Natural killer cell (primary cell): ENCODE measurements around the gene UQCRC2. TPM values are rescaled to one million over a fixed set of nuclear protein-coding genes. Genes with fewer than 3 reads are reported as not detected.

ENCODE experiments used
- ATAC-seq, 3 donors: fragments of 150-1000 bp in 2 of 3; fragments of 200-7000 bp in 1 of 3; cut with Tn5 transposase; 1 replicate in 1 of 3; 2 replicates in 2 of 3; pipeline ENCODE4 v1.10.0; 2021; ENCODE audit warnings: mild to moderate bottlenecking in 2 of 3, moderate library complexity in 2 of 3
- DNase-seq, 2 donors: peaks; one replicate each; pipeline versions ENCODE4 v3.0.0 to v3.0.0-alpha.2; 2013 to 2021; ENCODE audit warnings: mixed read lengths in 1 of 2
- H3K27ac ChIP-seq: one replicate; pipeline ENCODE4 v1.5.1; 2013; ENCODE audit warnings: mild to moderate bottlenecking, low read length
- H3K27me3 ChIP-seq: one replicate; pipeline ENCODE4 v1.6.1; 2013; ENCODE audit warnings: low read length; ENCODE audit not compliant: control insufficient read depth, insufficient read depth
- H3K36me3 ChIP-seq: one replicate; pipeline ENCODE4 v1.6.1; 2013; ENCODE audit warnings: low read length; ENCODE audit not compliant: control insufficient read depth, insufficient read depth
- H3K4me1 ChIP-seq: one replicate; pipeline ENCODE4 v1.6.1; 2013; ENCODE audit warnings: low read length; ENCODE audit not compliant: control insufficient read depth, insufficient read depth
- H3K4me3 ChIP-seq: one replicate; pipeline ENCODE4 v1.5.1; 2013; ENCODE audit warnings: low read length
- H3K9me3 ChIP-seq: one replicate; pipeline ENCODE4 v1.6.1; 2013; ENCODE audit warnings: low read length; ENCODE audit not compliant: control insufficient read depth, insufficient read depth
- H3K27ac Mint-ChIP-seq, 2 donors: one replicate each; pipeline ENCODE4 v1.8.0; 2022; ENCODE audit warnings: mild to moderate bottlenecking in 2 of 2, mixed read lengths in 2 of 2, moderate library complexity in 1 of 2
- H3K27me3 Mint-ChIP-seq, 2 donors: one replicate each; pipeline ENCODE4 v1.8.0; 2022; ENCODE audit warnings: low read depth in 2 of 2, mixed read lengths in 2 of 2
- H3K36me3 Mint-ChIP-seq: one replicate; pipeline ENCODE4 v1.8.0; 2022; ENCODE audit warnings: mixed read lengths
- H3K4me1 Mint-ChIP-seq, 2 donors: one replicate each; pipeline ENCODE4 v1.8.0; 2022; ENCODE audit warnings: mixed read lengths in 2 of 2
- H3K4me3 Mint-ChIP-seq: one replicate; pipeline ENCODE4 v1.8.0; 2022; ENCODE audit warnings: mild to moderate bottlenecking, moderate library complexity, mixed read lengths
- H3K9me3 Mint-ChIP-seq, 2 donors: one replicate each; pipeline ENCODE4 v1.8.0; 2022; ENCODE audit warnings: mixed read lengths in 2 of 2
- WGBS: methylation state at CpG from one replicate; pipeline ENCODE4 v1.1.7; 2013; ENCODE audit warnings: missing lambda C conversion rate; ENCODE audit not compliant: insufficient coverage; 5-methylcytosine and 5-hydroxymethylcytosine counted together
- intact Hi-C: fragments of 100-400 bp; cut with micrococcal nuclease; formaldehyde crosslinking; loops from one replicate; pipeline ENCODE4 v1.14.2; 2022
- total RNA-seq, 4 donors: library from RNA; stranded (reverse); fragments of 120-200 nt in 1 of 4; gene quantifications; one replicate each; pipeline versions ENCODE4 v1.2.3 to v1.2.4, GENCODE V29; 2013 to 2022
- TF ChIP-seq, protein P1 (sequence below): fragments of 200-600 bp; IDR thresholded peaks from one replicate; pipeline ENCODE4 v1.8.0; 2022; ENCODE audit warnings: antibody characterized with exemption

UQCRC2 gene
- total RNA-seq, 3 donors from 2014 or later (not counting 1 experiment from before 2014, with no cell fraction given) = 162 to 177 (median 177) TPM

DNA sequence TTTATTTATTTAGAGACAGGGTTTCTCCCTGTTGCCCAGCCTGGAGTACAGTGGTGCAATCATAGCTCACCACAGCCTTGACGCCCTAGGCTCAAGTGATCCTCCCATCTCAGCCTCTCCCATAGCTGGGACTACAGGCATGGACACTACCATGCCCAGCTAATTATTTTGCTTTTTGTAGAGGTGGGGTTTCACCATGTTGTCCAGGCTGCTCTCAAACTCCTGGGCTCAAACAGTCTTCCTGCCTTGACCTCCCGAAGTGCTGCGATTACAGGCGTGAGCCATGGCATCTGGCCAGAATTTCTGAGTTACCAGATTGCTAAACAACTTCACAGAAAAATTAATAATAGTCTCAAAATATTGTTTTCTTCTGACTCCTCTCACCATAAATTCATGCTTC lies 76.5 kb downstream of the UQCRC2 start:
- ATAC-seq = no peak
- Mint-ChIP-seq H3K4me3 (no peak overlapping the region), H3K27me3 (no peaks in the 10 kb centered on the region), H3K27ac (no peak overlapping the region), H3K4me1 (peaks cover 19 to 25% of the 10 kb centered on the region in 2 donors), H3K36me3 (no peaks in the 10 kb centered on the region), H3K9me3 (no peaks in the 10 kb centered on the region)
- no peak overlapping the region for H3K4me3 ChIP-seq
- H3K27ac ChIP-seq = no peak overlapping the region
- intact Hi-C loops = no loop called here
- 96% methylated on average over 4 of the region's 4 CpGs for WGBS
- no peaks in the 10 kb centered on the region for H3K4me1 ChIP-seq
- H3K27me3 ChIP-seq = no peaks in the 10 kb centered on the region
- peaks cover 3% of the 10 kb centered on the region for H3K36me3 ChIP-seq
- H3K9me3 ChIP-seq = no peaks in the 10 kb centered on the region
- TF ChIP-seq, protein P1, sequence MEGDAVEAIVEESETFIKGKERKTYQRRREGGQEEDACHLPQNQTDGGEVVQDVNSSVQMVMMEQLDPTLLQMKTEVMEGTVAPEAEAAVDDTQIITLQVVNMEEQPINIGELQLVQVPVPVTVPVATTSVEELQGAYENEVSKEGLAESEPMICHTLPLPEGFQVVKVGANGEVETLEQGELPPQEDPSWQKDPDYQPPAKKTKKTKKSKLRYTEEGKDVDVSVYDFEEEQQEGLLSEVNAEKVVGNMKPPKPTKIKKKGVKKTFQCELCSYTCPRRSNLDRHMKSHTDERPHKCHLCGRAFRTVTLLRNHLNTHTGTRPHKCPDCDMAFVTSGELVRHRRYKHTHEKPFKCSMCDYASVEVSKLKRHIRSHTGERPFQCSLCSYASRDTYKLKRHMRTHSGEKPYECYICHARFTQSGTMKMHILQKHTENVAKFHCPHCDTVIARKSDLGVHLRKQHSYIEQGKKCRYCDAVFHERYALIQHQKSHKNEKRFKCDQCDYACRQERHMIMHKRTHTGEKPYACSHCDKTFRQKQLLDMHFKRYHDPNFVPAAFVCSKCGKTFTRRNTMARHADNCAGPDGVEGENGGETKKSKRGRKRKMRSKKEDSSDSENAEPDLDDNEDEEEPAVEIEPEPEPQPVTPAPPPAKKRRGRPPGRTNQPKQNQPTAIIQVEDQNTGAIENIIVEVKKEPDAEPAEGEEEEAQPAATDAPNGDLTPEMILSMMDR = no peak
- DNase-seq = no peak

DNA sequence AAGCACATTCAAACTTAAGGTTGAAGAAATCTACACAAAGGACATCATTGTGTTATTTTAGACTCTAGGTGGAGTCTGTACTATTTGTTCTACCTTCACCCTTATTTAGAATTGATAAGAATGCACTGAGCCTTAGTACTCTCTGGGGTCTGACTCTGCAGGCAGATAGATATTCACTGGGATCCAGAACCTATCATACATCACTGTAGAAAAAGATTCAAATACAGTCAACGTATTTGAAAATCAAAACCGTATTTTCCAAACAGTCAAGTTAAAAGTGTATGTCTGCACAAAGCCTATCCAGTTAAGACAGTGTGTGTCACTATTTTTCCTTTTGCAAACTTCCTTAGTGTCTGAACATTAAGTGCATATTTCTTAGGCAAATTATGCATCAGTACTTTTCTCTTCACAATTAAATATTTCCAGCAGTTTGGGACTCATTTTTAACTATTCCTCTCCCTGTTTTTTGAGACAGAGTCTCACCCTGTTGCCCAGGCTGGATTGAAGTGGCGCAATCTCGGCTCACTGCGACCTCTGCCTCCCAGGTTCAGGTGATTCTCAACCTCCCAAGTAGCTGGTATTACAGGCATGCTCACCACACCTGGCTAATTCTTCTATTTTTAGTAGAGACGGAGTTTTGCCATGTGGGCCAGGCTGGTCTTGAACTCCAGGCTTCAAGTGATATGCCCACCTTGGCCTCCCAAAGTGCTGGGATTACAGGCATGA lies 77.1 kb downstream of the UQCRC2 start:
- Mint-ChIP-seq H3K4me1 (peaks cover 20 to 25% of the 10 kb centered on the region in 2 donors), H3K4me3 (no peak overlapping the region), H3K27ac (no peak overlapping the region), H3K36me3 (no peaks in the 10 kb centered on the region), H3K9me3 (no peaks in the 10 kb centered on the region), H3K27me3 (no peaks in the 10 kb centered on the region)
- no peak overlapping the region for H3K4me3 ChIP-seq
- TF ChIP-seq, protein P1 = no peak
- no peak overlapping the region for H3K27ac ChIP-seq
- over 99% methylated on average over 6 of the region's 6 CpGs for WGBS
- DNase-seq (no peak), ATAC-seq (no peak)
- H3K9me3 ChIP-seq = no peaks in the 10 kb centered on the region
- intact Hi-C loops = no loop called here
- peaks cover 3% of the 10 kb centered on the region for H3K36me3 ChIP-seq
- H3K27me3 ChIP-seq = no peaks in the 10 kb centered on the region
- H3K4me1 ChIP-seq = no peaks in the 10 kb centered on the region

DNA sequence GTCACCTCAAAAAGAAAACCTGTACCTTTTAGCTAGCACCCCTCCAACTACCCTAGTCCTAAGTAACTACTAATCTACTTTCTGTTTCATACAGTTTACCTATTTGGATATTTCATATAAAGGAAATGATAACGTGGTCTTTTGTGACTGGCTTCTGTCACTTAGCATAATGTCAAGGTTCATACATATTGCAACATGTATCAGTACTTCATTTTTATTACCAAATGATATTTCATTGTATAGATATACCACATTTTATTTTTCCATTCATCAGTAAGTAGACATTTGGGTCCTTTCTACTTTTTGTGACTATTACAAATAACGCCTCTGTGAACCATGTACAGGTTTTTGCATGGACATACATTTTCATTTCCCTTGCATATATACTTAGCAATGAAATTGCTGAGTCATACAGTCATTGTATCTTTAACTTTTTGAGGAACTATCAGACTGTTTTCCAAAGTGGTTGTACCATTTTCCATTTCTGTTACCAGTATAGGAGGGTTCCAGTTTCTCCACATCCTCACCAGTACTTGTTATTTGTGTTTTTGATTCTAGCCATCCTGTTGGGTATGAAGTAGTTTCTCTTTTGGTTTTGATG lies 78.4 kb downstream of the UQCRC2 start:
- no peaks in the 10 kb centered on the region for H3K36me3 Mint-ChIP-seq
- no peak overlapping the region for H3K4me3 Mint-ChIP-seq
- H3K4me1 Mint-ChIP-seq = peaks cover 20% of the 10 kb centered on the region in 2 donors
- Histone ChIP-seq H3K27ac (no peak overlapping the region), H3K9me3 (no peaks in the 10 kb centered on the region), H3K4me3 (no peak overlapping the region), H3K27me3 (no peaks in the 10 kb centered on the region), H3K4me1 (no peaks in the 10 kb centered on the region), H3K36me3 (peaks cover 3% of the 10 kb centered on the region)
- TF ChIP-seq, protein P1 = no peak
- no peak for ATAC-seq
- DNase-seq = no peak
- intact Hi-C loops = no loop called here
- no peak overlapping the region for H3K27ac Mint-ChIP-seq
- no peaks in the 10 kb centered on the region for H3K27me3 Mint-ChIP-seq
- no peaks in the 10 kb centered on the region for H3K9me3 Mint-ChIP-seq
- WGBS = no CpG with 5 or more reads among the region's 2 CpGs

Other genes with a start within 250 kb of the UQCRC2 start
- 100 to 1,000 TPM; 320 to 433 (median 419) TPM for gene NPIPB4, start 95.6 kb upstream of the UQCRC2 start, total RNA-seq
- gene PDZD9, start 47.8 kb downstream of the UQCRC2 start, total RNA-seq = not detected
- 10 to 100 TPM in 1 of 3 donors, 1 to 10 TPM in 2; 8.6 to 10.3 (median 9.3) TPM for gene MOSMO, start 54.8 kb downstream of the UQCRC2 start, total RNA-seq
- gene VWA3A, start 139.2 kb downstream of the UQCRC2 start, total RNA-seq = under 1 TPM; 0.28 to 0.39 (median 0.35) TPM
- gene SDR42E2, start 209.1 kb downstream of the UQCRC2 start, total RNA-seq = 1 to 10 TPM in 1 of 3 donors, under 1 TPM in 2; 0.92 to 1.9 (median 0.93) TPM